ENCODE data around the gene PROSER3.

PROSER3 gene

GRCh38 chr19:35739275-35740107, 18.5 kb upstream of the PROSER3 start:
- DNase-seq (ENCODE audit: low read depth): no peak

GRCh38 chr19:35740108-35740422, 17.9 kb upstream of the PROSER3 start:
- no peak for DNase-seq (ENCODE audit: low read depth)

- peak; percentile 89 for DNase-seq (ENCODE audit: low read depth)
Measured at GRCh38 chr19:35740423-35741202, 17.4 kb upstream of the PROSER3 start.

- DNase-seq (ENCODE audit: low read depth): no peak
Measured at GRCh38 chr19:35741203-35741515, 16.8 kb upstream of the PROSER3 start.

- DNase-seq (ENCODE audit: low read depth): no peak
Measured at GRCh38 chr19:35742121-35742724, 15.8 kb upstream of the PROSER3 start, which contains the start of gene IGFLR1. IGFLR1 (minus strand) TSS chr19:35742452; CDS start chr19:35741180, 1,272 bp downstream.

GRCh38 chr19:35743640-35744429, 14.1 kb upstream of the PROSER3 start:
- DNase-seq (ENCODE audit: low read depth): no peak

GRCh38 chr19:35744430-35745327, 13.3 kb upstream of the PROSER3 start:
- peak; percentile 86 for DNase-seq (ENCODE audit: low read depth)

- DNase-seq (ENCODE audit: low read depth): peak; percentile 99
Measured at GRCh38 chr19:35745328-35746086, 12.5 kb upstream of the PROSER3 start, which contains the start of the genes PSENEN and U2AF1L4. PSENEN (plus strand) TSS chr19:35745651; CDS start chr19:35745931, 280 bp downstream. U2AF1L4 (minus strand) TSS chr19:35745418; CDS start chr19:35745391, 27 bp downstream.

- DNase-seq (ENCODE audit: low read depth): no peak
Measured at GRCh38 chr19:35746087-35746462, 11.9 kb upstream of the PROSER3 start.

GRCh38 chr19:35746531-35746930, 11.4 kb upstream of the PROSER3 start:
- no peak for DNase-seq (ENCODE audit: low read depth)

GRCh38 chr19:35748106-35749020, 9.6 kb upstream of the PROSER3 start, which contains the start of gene LIN37:
LIN37 (plus strand) TSS chr19:35748576; CDS start chr19:35748725, 149 bp downstream.
- peak; percentile 99 for DNase-seq (ENCODE audit: low read depth)

- DNase-seq (ENCODE audit: low read depth): no peak
Measured at GRCh38 chr19:35750167-35750566, 7.8 kb upstream of the PROSER3 start.

- no peak for DNase-seq (ENCODE audit: low read depth)
Measured at GRCh38 chr19:35751839-35752745, 5.9 kb upstream of the PROSER3 start.

GRCh38 chr19:35752746-35753350, 5.1 kb upstream of the PROSER3 start:
- DNase-seq (ENCODE audit: low read depth): no peak

GRCh38 chr19:35753634-35754369, 4.2 kb upstream of the PROSER3 start:
- DNase-seq (ENCODE audit: low read depth): no peak

- no peak for DNase-seq (ENCODE audit: low read depth)
Measured at GRCh38 chr19:35754370-35755130, 3.4 kb upstream of the PROSER3 start.

Measured in CMK (cell line).